HepG2 (cell line): ENCODE data around the gene SCGB1D2. TPM values are rescaled to one million over a fixed set of nuclear protein-coding genes. Genes with fewer than 3 reads are reported as not detected.
"Not testable (repeated sequence)": the region's sequence is repeated elsewhere in the genome, so short reads cannot be mapped to it uniquely, and the experiment has no call there.

Experiments
- ATAC-seq: fragments of 200-7000 bp; cut with Tn5 transposase; 3 replicates; pipeline ENCODE4 v1.9.1; 2020; ENCODE audit warnings: mild to moderate bottlenecking, moderate library complexity
- BruUV-seq: library from RNA; stranded (reverse); fragments of 400-500 nt; replicated peaks from 2 replicates; lab custom pipeline; 2021; lab: Mats Ljungman, UMichigan
- CTCF ChIA-PET: fragments of 300-600 bp; formaldehyde crosslinking; extraction: SDS; loops from one replicate; lab custom pipeline; 2021; ENCODE audit warnings: low total read pairs, inconsistent platforms, low intra/inter-chr PET ratio; lab: Yijun Ruan, JAX
- POLR2A ChIA-PET: fragments of 350-600 bp; sonication (Branson Sonifier 250); formaldehyde crosslinking; loops from one replicate; lab custom pipeline; 2020; ENCODE audit warnings: antibody characterized with exemption, inconsistent platforms; lab: Yijun Ruan, JAX
- DNase-seq: peaks from one replicate; pipeline ENCODE4 v3.0.0-alpha.2; 2015; ENCODE audit warnings: low spot score
- FAIRE-seq: peaks from 3 replicates; lab custom pipeline; 2011; peaks lifted over from hg19 to GRCh38; lab: Jason Lieb, UNC
- H2AFZ ChIP-seq: one replicate; pipeline ENCODE4 v1.6.1; 2011; ENCODE audit warnings: low read length, inconsistent platforms
- H3K27ac ChIP-seq: fragments of 300-600 bp; 3 replicates; pipeline ENCODE4 v1.8.0; 2011; ENCODE audit warnings: mixed run types, mild to moderate bottlenecking, mixed read lengths, low read length, inconsistent platforms; ENCODE audit not compliant: insufficient read depth; ENCODE audit errors: extremely low read length
- H3K27me3 ChIP-seq, 2 experiments: fragments of 200-600 bp in 1 of 2; 2 replicates in 1 of 2; 3 replicates in 1 of 2; pipeline versions ENCODE4 v1.6.0 to v1.8.0; 2011; ENCODE audit warnings: low read length in 2 of 2, mild to moderate bottlenecking in 2 of 2, moderate library complexity in 2 of 2, inconsistent platforms in 1 of 2; ENCODE audit not compliant: insufficient read depth in 2 of 2, control insufficient read depth in 1 of 2
- H3K36me3 ChIP-seq, 2 experiments: fragments of 200-600 bp in 1 of 2; replicated peaks in 1 of 2; 2 replicates in 1 of 2; 3 replicates in 1 of 2; pipeline versions ENCODE4 v1.5.1 to v1.8.0; 2011; ENCODE audit warnings: low read length in 2 of 2, inconsistent platforms in 1 of 2; ENCODE audit not compliant: insufficient read depth in 2 of 2, control insufficient read depth in 1 of 2
- H3K4me1 ChIP-seq: 2 replicates; pipeline ENCODE4 v1.5.1; 2012; ENCODE audit warnings: low read length, inconsistent platforms; ENCODE audit not compliant: insufficient read depth
- H3K4me2 ChIP-seq: 2 replicates; pipeline ENCODE4 v1.6.0; 2011; ENCODE audit warnings: low read depth, low read length, inconsistent platforms
- H3K4me3 ChIP-seq, 3 experiments: fragments of 200-600 bp in 1 of 3; sonication (generic), shearing (Covaris generic) in 1 of 3; replicated peaks in 1 of 3; 2 replicates each; pipeline ENCODE4 v1.5.1; 2011 to 2016; ENCODE audit warnings: low read length in 3 of 3, inconsistent platforms in 2 of 3, low read depth in 2 of 3, mild to moderate bottlenecking in 2 of 3, control low read depth in 1 of 3, mixed read lengths in 1 of 3; ENCODE audit not compliant: insufficient read depth in 1 of 3
- H3K79me2 ChIP-seq: one replicate; pipeline ENCODE4 v1.6.1; 2011; ENCODE audit warnings: low read length, inconsistent platforms; ENCODE audit not compliant: insufficient read depth
- H3K9ac ChIP-seq: 2 replicates; pipeline ENCODE4 v1.6.0; 2011; ENCODE audit warnings: mild to moderate bottlenecking, low read depth, low read length, inconsistent platforms; ENCODE audit not compliant: insufficient read depth
- H3K9me3 ChIP-seq: 2 replicates; pipeline ENCODE4 v1.5.1; 2012; ENCODE audit warnings: mild to moderate bottlenecking, low read length
- H4K20me1 ChIP-seq: 2 replicates; pipeline ENCODE4 v1.6.0; 2011; ENCODE audit warnings: inconsistent platforms, mild to moderate bottlenecking, low read length, moderate library complexity; ENCODE audit not compliant: insufficient read depth
- FOXA1 ChIP-seq, 2 experiments: fragments of 450-650 bp in 1 of 2; sonication (generic) in 1 of 2; formaldehyde crosslinking in 1 of 2; IDR thresholded peaks; 2 replicates each; pipeline versions ENCODE4 v1.4.0 to v1.6.1; 2016 to 2020; ENCODE audit warnings: missing genetic modification reagents in 1 of 2
- NPAS2 ChIP-seq: sonication (generic); formaldehyde crosslinking; IDR thresholded peaks from 2 replicates; pipeline ENCODE4 v1.8.0; 2022; ENCODE audit warnings: mild to moderate bottlenecking, missing genetic modification reagents, borderline replicate concordance
- SCMH1 ChIP-seq: sonication (generic); formaldehyde crosslinking; IDR thresholded peaks from 2 replicates; pipeline ENCODE4 v1.9.0; 2021; ENCODE audit warnings: missing genetic modification reagents, mild to moderate bottlenecking, borderline replicate concordance
- SIX4 ChIP-seq: sonication (generic); formaldehyde crosslinking; IDR thresholded peaks from 2 replicates; pipeline ENCODE4 v1.4.0; 2020; ENCODE audit warnings: missing genetic modification reagents
- SMYD3 ChIP-seq: sonication (generic); formaldehyde crosslinking; IDR thresholded peaks from 2 replicates; pipeline ENCODE4 v1.8.1; 2023; ENCODE audit warnings: mild to moderate bottlenecking, missing genetic modification reagents
- SP1 ChIP-seq, 2 experiments: fragments of 450-650 bp in 1 of 2; sonication (generic) in 1 of 2; formaldehyde crosslinking in 1 of 2; IDR thresholded peaks; 2 replicates each; pipeline versions ENCODE4 v1.4.0 to v1.6.1; 2016 to 2020; ENCODE audit warnings: missing genetic modification reagents in 1 of 2
- TEAD3 ChIP-seq: optimal IDR thresholded peaks from 2 replicates; pipeline ENCODE3; 2016; ENCODE audit warnings: borderline replicate concordance
- ZNF816 ChIP-seq: sonication (generic); formaldehyde crosslinking; IDR thresholded peaks from 2 replicates; pipeline ENCODE4 v1.8.0; 2022; ENCODE audit warnings: missing genetic modification reagents, mild to moderate bottlenecking, borderline replicate concordance
- ZNF891 ChIP-seq: sonication (generic); formaldehyde crosslinking; IDR thresholded peaks from 2 replicates; pipeline ENCODE4 v1.5.0; 2020; ENCODE audit warnings: mild to moderate bottlenecking, missing genetic modification reagents
- WGBS: methylation state at CpG from one replicate; pipeline ENCODE4 v1.1.6; 2017; ENCODE audit warnings: low lambda C conversion rate; 5-methylcytosine and 5-hydroxymethylcytosine counted together
- in situ Hi-C: cut with HindIII; loops from 2 replicates; pipeline ENCODE4 v1.10.0; 2017; ENCODE audit warnings: low pct_unique_long_range_greater_than_20kb; ENCODE audit not compliant: extremely low pct_ligation_motif_present
- intact Hi-C: fragments of 100-400 bp; cut with micrococcal nuclease; formaldehyde crosslinking; loops from one replicate; pipeline ENCODE4 v1.10.0; 2022; ENCODE audit not compliant: unreplicated experiment
- polyA plus RNA-seq, 8 experiments: library from polyadenylated mRNA; depleted of rRNA in 3 of 8; stranded (reverse) in 7 of 8; unstranded in 1 of 8; fragments of >200 nt; fragmentation: Illumina TruSeq in 4 of 8; extraction: Trizol in 4 of 8; gene quantifications; 2 replicates each; pipeline versions ENCODE4 v1.2.1 to v1.2.3, GENCODE V29; 2011 to 2016; ENCODE audit warnings: low read depth in 4 of 8, missing spikeins in 1 of 8, mixed read lengths in 1 of 8; ENCODE audit not compliant: insufficient read depth in 1 of 8
- total RNA-seq, 5 experiments: library from RNA; depleted of rRNA; stranded (reverse); fragments of >200 nt; fragmentation: Illumina TruSeq; extraction: Trizol; gene quantifications; 2 replicates each; pipeline ENCODE4 v1.2.3, GENCODE V29; 2016; ENCODE audit warnings: low read depth in 1 of 5
- TF ChIP-seq, protein P1 (sequence below): IDR thresholded peaks from 2 replicates; pipeline ENCODE4 v1.6.1; 2012; ENCODE audit warnings: low read length, improper control_type of control experiment
- TF ChIP-seq, protein P2 (sequence below): sonication (generic); IDR thresholded peaks from 2 replicates; pipeline ENCODE4 v1.6.1; 2016; ENCODE audit warnings: low read depth, borderline replicate concordance
- TF ChIP-seq, protein P3 (sequence below): sonication (generic); formaldehyde crosslinking; IDR thresholded peaks from 2 replicates; pipeline ENCODE4 v1.4.0; 2020; ENCODE audit warnings: missing genetic modification reagents

Gene SCGB1D2
- total and polyA plus RNA-seq, 2 of the 13 experiments (the other 11 are each of a cell fraction or from before 2014, with no cell fraction given), result not detected

DNA sequence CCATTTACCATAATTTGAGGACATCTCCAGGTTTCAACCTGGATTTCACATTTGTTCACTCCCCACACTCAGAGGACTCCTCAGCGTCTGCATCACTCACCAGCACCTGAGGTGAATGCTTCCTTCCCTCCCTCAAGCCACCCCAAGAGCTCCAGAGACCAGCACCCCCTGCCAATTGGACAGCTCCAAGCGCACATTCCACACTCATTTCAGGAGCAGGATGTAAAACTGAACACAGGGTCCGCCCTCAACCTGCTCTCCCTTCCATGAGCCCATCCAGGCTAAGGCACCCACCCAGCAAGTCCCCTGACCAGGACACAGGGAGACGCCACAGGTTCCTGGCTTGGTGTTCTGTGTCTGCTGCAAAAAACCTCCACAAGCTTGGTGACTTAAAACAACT is 48.1 kb upstream of the SCGB1D2 start (continued):
- TF ChIP-seq ZNF816 (CRISPR knock-in tag), result no peak
- TF ChIP-seq TEAD3, result peak; percentile 78
- TF ChIP-seq, protein P1, sequence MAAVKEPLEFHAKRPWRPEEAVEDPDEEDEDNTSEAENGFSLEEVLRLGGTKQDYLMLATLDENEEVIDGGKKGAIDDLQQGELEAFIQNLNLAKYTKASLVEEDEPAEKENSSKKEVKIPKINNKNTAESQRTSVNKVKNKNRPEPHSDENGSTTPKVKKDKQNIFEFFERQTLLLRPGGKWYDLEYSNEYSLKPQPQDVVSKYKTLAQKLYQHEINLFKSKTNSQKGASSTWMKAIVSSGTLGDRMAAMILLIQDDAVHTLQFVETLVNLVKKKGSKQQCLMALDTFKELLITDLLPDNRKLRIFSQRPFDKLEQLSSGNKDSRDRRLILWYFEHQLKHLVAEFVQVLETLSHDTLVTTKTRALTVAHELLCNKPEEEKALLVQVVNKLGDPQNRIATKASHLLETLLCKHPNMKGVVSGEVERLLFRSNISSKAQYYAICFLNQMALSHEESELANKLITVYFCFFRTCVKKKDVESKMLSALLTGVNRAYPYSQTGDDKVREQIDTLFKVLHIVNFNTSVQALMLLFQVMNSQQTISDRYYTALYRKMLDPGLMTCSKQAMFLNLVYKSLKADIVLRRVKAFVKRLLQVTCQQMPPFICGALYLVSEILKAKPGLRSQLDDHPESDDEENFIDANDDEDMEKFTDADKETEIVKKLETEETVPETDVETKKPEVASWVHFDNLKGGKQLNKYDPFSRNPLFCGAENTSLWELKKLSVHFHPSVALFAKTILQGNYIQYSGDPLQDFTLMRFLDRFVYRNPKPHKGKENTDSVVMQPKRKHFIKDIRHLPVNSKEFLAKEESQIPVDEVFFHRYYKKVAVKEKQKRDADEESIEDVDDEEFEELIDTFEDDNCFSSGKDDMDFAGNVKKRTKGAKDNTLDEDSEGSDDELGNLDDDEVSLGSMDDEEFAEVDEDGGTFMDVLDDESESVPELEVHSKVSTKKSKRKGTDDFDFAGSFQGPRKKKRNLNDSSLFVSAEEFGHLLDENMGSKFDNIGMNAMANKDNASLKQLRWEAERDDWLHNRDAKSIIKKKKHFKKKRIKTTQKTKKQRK, result no peak

DNA sequence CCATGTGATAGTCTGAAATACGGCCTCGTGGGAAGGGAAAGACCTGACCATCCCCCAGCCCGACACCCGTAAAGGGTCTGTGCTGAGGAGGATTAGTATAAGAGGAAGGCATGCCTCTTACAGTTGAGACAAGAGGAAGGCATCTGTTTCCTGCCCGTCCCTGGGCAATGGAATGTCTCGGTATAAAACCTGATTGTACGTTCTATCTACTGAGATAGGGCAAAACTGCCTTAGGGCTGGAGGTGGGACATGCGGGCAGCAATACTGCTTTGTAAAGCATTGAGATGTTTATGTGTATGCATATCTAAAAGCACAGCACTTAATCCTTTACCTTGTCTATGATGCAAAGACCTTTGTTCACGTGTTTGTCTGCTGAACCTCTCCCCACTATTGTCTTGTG is 47.0 kb upstream of the SCGB1D2 start:
- CTCF ChIA-PET, H3K4me2 ChIP-seq, H4K20me1 ChIP-seq, H3K9me3 ChIP-seq, DNase-seq, POLR2A ChIA-PET, FAIRE-seq, H3K4me3 ChIP-seq, intact Hi-C loops, H3K36me3 ChIP-seq, ATAC-seq, H3K9ac ChIP-seq, BruUV-seq, H3K79me2 ChIP-seq, H3K27ac ChIP-seq, H3K4me1 ChIP-seq, H2AFZ ChIP-seq, in situ Hi-C loops: not testable (repeated sequence)
- WGBS, result 11% methylated on average over 4 of the region's 9 CpGs
- H3K27me3 ChIP-seq, result peaks cover 4 to 58% of the 10 kb centered on the region in 2 experiments; a peak in 4 of 5 replicates

DNA sequence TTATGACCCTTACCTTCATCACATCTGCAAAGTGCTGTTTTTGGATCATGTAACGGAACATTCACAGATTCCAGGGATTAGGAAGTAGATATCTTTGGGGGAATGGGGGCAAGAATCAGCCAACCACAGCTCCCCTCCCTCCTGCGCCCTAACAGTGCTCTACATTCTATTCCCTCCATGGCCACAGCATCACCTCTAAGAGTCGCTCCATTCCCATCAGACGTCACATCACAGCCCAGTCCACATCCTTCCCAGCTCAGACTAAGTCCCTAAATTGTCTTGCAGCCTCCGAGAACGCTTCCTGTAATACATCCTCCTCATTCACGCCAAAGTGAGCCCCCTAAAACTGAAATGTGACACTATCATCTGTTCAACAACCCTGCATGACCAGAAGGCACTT is 46.1 kb upstream of the SCGB1D2 start:
- Histone ChIP-seq H3K27me3 (peaks cover 4 to 50% of the 10 kb centered on the region in 2 experiments; a peak in 4 of 5 replicates), H3K27ac (no peak overlapping the region), H3K4me2 (no peak overlapping the region), H3K36me3 (no peaks in the 10 kb centered on the region), H3K9ac (no peak overlapping the region), H3K79me2 (no peaks in the 10 kb centered on the region), H4K20me1 (no peaks in the 10 kb centered on the region), H3K9me3 (no peaks in the 10 kb centered on the region), H3K4me1 (no peaks in the 10 kb centered on the region), H3K4me3 (no peak overlapping the region), H2AFZ (no peak overlapping the region)
- ChIA-PET CTCF (no interaction called here), POLR2A (no interaction called here)
- ATAC-seq (no peak), DNase-seq (no peak), FAIRE-seq (no peak)
- no TSS peak for BruUV-seq
- intact Hi-C loops (no loop called here), in situ Hi-C loops (no loop called here)
- WGBS, result 5% methylated on average over 7 of the region's 7 CpGs
- TF ChIP-seq TEAD3 (no peak), ZNF891 (CRISPR knock-in tag) (no peak), SMYD3 (CRISPR knock-in tag) (no peak), FOXA1 (IDR thresholded peaks at IDR 0.05) (no peak), FOXA1 (CRISPR knock-in tag; IDR thresholded peaks at IDR 0.05) (no peak), SCMH1 (no peak), SP1 (IDR thresholded peaks at IDR 0.05) (no peak), SP1 (CRISPR knock-in tag; IDR thresholded peaks at IDR 0.05) (no peak), SIX4 (CRISPR knock-in tag) (no peak), NPAS2 (CRISPR knock-in tag) (no peak)
- TF ChIP-seq, protein P2, sequence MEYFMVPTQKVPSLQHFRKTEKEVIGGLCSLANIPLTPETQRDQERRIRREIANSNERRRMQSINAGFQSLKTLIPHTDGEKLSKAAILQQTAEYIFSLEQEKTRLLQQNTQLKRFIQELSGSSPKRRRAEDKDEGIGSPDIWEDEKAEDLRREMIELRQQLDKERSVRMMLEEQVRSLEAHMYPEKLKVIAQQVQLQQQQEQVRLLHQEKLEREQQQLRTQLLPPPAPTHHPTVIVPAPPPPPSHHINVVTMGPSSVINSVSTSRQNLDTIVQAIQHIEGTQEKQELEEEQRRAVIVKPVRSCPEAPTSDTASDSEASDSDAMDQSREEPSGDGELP, result no peak
- TF ChIP-seq, protein P3, sequence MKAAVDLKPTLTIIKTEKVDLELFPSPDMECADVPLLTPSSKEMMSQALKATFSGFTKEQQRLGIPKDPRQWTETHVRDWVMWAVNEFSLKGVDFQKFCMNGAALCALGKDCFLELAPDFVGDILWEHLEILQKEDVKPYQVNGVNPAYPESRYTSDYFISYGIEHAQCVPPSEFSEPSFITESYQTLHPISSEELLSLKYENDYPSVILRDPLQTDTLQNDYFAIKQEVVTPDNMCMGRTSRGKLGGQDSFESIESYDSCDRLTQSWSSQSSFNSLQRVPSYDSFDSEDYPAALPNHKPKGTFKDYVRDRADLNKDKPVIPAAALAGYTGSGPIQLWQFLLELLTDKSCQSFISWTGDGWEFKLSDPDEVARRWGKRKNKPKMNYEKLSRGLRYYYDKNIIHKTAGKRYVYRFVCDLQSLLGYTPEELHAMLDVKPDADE (CRISPR knock-in tag), result no peak
